OCI-LY3 (cell line): Measurements from ENCODE around the gene NPRL2.

Experiments
- EZH2phosphoT487 ChIP-seq: fragments of 200-600 bp; shearing (Covaris generic); IDR thresholded peaks from 2 replicates; pipeline ENCODE4 v1.6.1; 2018; ENCODE audit warnings: antibody characterized with exemption, mixed run types, low read depth
- TF ChIP-seq, protein P1 (sequence below): fragments of 200-600, 300-600 bp; sonication (generic); IDR thresholded peaks from 2 replicates; pipeline ENCODE4 v1.5.1; 2014; ENCODE audit warnings: antibody characterized with exemption, low read length, low read depth

DNA sequence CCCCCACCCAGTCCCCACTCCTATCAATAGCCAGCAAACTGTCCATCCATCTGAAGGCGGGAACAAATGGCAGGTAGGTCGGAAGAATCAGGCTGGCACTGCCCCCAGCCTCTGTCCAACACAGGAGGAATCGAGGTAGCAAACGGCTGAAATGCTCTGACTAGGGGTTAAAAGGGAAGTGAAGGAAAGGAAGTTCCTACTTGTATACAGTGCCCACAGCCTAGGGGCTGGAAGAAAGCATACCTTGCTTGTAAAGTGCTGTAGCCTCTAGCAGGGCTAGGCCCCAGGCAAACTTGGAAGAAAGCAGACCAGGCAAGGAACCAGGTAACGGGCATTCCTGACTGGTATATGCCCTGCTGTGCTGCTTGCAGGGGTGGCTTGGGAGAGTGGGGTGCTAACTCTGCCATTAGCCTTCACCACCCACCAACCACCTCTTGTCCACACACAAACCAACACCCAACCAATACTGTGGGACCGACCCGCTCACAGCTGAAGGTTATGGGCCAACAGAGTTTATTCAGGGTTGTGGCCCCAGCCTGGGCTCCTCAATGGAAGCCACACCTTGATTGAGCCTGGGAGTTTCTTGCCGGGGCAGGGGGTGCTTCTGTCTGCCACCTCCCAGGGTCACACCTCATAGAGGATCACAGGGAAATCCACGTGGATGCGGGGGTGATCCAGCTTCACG, 24.9 kb downstream of the NPRL2 start:
- TF ChIP-seq, protein P1, sequence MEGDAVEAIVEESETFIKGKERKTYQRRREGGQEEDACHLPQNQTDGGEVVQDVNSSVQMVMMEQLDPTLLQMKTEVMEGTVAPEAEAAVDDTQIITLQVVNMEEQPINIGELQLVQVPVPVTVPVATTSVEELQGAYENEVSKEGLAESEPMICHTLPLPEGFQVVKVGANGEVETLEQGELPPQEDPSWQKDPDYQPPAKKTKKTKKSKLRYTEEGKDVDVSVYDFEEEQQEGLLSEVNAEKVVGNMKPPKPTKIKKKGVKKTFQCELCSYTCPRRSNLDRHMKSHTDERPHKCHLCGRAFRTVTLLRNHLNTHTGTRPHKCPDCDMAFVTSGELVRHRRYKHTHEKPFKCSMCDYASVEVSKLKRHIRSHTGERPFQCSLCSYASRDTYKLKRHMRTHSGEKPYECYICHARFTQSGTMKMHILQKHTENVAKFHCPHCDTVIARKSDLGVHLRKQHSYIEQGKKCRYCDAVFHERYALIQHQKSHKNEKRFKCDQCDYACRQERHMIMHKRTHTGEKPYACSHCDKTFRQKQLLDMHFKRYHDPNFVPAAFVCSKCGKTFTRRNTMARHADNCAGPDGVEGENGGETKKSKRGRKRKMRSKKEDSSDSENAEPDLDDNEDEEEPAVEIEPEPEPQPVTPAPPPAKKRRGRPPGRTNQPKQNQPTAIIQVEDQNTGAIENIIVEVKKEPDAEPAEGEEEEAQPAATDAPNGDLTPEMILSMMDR = no peak
- TF ChIP-seq EZH2phosphoT487 = no peak
